HG02884 (cell line): ENCODE results near the gene DOK7.

Experiments
- ATAC-seq: cut with Tn5 transposase; IDR thresholded peaks from one replicate; pipeline ENCODE4 v1.9.1; 2021; ENCODE audit warnings: mild to moderate bottlenecking, moderate library complexity; ENCODE audit not compliant: unreplicated experiment

Gene DOK7

DNA sequence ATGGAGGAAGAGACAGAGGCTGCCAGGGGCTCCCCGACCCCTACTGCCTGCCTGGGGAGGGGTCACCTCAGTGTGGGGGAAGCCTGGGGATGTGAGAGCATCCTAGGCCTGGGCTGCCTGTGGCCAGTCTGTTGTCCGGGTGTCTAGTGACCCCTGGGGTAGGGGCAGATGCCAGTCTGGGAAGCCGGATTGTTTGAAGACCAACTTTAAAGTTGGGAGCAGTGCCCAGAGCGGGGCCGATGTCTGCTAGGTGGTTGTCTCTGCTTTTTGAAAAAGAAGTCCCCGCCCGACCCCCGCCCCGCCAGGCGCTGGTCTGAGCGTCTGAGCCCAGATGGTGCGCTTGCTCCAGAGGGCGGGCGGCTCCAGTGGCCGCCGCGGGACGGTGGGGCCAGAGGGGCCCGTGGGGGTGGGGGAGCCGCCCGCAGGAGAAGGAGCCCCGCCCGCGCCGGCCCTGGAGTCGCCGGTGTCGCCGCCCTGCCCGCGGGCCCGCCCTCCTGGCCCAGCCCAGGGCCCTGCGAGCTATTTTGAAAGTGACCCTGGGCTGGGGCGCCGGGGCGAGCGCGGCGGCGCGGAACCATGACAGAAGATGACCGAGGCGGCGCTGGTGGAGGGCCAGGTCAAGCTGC lies at the start of gene DOK7:
Gene DOK7 (plus strand): TSS at position 517 of the 626 bp plus-strand sequence. CDS start 70 bp downstream, at position 587.
- no peak for ATAC-seq

GRCh38 chr4:3413675-3414420 lies 49.3 kb upstream of the DOK7 start:
- ATAC-seq: no peak

GRCh38 chr4:3414421-3415279 lies 48.5 kb upstream of the DOK7 start:
- ATAC-seq: no peak

DNA sequence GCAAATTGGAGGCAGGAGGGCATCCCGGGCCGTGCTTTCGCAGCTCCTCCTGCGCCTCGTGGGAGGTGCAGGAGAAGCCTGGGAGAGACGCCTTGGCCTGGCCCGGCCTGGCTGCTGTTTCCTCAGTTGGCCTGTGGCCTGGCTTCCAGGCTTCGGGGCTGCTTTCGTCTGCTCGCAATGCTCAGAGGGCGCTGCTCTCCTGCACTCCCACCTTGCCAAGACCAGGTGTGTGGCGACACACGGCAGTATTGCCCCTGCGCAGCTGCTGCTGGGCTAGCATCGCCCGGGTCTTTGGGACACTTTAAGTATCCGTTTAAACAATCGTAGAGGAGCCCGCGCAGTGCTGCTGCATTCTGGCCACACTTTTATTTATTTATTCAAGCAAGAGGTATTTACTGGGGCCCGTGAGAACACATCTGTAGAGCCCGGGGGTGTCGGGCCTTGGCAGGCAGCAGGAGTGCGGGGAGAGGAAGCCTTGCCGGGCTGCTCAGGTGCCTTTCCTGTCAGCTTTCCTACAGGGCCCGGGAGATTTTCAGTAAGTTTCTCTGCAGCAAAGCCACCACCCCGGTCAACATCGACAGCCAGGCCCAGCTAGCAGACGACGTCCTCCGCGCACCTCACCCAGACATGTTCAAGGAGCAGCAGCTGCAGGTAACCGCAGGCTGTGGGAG lies 47.5 kb upstream of the DOK7 start:
- ATAC-seq: no peak

DNA sequence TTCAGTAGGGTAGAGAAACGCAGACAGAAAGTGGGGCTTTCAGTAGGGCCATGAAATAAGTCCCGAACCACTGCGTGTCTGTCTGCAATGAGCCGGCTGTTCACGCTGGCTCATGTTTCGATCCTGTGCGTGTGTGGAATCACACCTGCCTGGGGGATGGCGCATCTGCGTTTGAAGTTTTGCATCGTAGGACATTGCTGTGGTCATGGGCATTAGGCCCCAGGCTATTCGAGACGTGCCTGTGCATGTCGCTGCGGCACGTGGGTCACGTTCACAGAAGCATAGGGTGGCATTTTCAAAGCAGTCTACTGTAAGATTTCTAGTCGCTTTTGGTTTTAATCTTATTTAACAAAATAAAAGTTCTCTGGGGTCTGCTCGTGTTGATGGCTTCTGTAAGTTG lies 46.8 kb upstream of the DOK7 start:
- ATAC-seq: no peak

DNA sequence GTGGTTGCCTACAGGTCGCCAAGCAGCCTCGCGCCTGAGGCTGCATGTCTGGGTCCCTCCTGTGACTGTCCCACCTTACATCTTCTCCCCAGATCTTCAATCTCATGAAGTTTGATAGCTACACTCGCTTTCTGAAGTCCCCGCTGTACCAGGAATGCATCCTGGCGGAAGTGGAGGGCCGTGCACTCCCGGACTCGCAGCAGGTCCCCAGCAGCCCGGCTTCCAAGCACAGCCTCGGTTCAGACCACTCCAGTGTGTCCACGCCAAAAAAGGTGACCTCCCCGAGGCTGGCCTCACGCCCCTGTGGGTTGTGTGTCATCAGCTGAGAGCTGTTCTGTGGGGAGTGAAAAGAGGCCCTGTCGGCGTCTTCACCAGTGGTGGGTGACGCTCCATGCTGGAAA lies 46.3 kb upstream of the DOK7 start:
- no peak for ATAC-seq

DNA sequence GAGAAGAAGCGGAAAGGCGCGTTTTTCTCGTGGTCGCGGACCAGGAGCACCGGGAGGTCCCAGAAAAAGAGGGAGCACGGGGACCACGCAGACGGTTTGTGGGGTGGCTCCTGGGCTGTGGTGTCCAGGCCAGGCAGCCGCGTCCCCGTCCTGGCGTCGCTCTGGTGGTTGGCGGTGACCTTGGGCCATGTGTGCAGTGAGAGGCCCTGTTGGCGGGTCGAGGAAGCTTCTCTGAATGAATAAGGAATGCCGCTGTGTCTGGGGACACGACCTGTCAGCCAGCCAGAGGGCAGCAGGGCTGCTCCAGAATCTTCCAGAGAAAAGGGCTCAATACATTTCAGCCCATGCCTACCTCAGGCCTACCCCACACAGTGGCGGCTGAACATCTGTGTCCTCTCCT lies 45.7 kb upstream of the DOK7 start:
- no peak for ATAC-seq

- no peak for ATAC-seq
Observed at GRCh38 chr4:3418029-3418762, 44.9 kb upstream of the DOK7 start.

DNA sequence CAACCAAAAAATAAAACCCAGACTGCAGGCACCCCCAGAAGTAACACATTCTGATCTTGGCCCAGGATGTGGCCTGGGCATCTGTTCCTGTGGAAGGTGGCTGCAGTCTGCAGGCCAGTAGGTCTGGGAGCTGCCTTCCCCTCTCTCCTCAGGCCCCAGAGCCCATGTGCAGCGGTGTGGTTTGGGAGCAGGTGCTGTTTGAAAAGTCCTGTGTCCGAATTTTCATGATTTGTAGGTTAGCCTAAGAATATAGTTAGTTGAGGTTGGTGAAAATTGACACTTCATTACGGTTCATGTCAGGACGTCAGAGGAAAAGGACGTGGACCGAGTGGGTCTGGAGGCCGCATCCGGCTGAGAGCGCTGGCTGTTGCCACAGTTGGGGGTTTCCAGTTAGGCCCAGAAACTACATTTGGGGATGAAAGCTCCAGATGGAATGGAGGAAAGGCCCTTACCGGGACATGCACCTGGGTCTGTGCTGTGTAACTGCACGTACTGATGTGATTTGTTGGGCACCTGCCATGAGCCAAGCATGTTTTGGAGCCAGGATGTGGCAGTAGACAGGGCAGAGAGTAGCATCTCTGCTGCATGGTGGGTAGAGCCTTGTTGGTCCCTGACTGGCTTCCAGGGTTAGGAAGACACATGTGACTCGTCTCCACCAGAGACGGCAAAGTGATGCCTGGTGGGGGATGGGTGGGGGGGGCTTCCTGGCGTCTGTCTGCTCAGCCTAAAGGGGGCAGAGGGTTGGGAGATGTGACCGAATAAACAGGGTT lies 43.1 kb upstream of the DOK7 start:
- ATAC-seq: no peak

DNA sequence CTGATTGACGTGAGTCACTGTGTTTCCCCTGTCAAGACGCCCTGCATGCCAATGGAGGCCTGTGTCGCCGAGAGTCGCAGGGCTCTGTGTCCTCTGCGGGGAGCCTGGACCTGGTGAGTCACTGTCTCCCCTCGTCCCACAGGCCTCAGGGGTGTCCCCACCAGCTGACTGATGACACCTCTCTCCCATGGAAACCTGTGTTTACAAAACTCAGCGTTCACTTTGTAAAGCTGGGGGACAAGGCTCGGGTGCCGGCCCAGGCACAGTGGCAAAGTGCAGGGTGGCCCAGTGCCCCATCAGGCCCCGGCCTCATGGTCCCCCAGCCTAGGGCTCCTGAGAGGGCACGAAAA lies 42.5 kb upstream of the DOK7 start:
- no peak for ATAC-seq

- no peak for ATAC-seq
Observed at GRCh38 chr4:3420956-3421355, 42.1 kb upstream of the DOK7 start.

DNA sequence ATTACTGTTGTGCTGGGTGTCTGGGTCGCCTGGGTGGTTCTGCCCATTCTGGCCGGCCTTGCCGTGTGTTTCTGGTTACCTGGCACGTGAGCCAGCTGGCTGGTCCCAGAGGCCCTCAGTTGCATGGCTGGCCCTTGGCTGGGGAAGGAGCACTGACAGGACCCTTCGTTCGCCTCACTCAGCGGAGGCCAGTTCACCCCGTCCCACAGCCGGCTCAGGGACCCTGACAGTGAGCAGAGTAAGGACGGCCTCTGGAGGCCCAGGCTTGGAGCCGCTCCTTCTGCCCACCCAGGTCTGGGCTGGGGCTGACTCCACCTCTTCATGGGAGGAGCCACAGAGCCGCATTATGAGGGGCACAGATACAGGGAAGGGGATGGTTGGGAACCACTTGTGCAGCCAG lies 41.6 kb upstream of the DOK7 start:
- no peak for ATAC-seq

GRCh38 chr4:3422241-3422801 lies 40.8 kb upstream of the DOK7 start:
- no peak for ATAC-seq

GRCh38 chr4:3422808-3423297 lies 40.3 kb upstream of the DOK7 start:
- no peak for ATAC-seq

GRCh38 chr4:3423406-3423805 lies 39.7 kb upstream of the DOK7 start:
- ATAC-seq: no peak

DNA sequence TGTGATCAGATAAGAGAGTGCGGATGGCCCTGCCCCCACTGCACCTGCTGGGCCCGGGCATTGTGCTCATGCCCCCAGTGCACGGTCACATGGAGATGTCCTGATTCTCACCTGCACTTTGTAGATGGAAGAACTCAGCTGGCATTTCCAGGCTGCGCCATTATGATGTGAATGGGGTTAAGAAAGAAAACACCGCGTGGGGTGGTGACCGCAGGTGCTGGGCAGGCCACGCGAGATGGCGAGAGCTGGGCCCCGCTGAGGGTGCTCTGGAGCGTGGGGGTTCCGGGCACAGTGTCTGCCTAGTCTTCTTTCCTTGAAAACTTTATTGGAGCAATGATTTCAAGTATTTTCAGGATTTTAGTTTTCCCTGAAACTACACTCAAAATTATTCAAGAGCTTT lies 39.2 kb upstream of the DOK7 start:
- ATAC-seq: no peak

DNA sequence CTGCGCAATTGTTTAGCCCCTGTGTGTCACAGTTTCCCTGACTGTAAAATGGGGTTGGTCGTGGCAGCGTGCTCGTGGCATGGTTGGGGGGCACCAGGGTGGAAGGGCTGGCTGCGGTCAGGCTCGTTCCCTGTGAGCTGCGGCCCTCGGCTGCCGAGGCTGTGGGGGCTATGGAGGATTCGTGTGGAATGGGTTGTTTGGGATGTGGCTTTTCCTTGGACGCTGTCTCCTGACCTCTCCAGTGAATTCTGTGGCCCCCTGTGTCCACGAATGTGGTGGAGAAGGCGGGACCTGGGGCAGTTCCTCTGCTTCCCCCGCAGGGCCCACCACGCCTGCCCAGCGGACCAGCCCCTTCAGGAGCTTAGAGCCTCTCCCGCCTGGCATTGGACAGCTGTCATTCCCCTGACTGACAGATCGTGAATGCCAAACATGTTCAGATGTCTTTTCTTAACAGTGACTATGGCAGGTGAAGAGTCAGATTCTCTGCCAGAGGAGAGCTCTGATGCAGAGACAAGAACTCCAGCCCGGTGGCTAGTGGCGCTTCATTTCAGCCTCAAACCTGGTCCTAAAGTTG lies 38.5 kb upstream of the DOK7 start:
- ATAC-seq: no peak

DNA sequence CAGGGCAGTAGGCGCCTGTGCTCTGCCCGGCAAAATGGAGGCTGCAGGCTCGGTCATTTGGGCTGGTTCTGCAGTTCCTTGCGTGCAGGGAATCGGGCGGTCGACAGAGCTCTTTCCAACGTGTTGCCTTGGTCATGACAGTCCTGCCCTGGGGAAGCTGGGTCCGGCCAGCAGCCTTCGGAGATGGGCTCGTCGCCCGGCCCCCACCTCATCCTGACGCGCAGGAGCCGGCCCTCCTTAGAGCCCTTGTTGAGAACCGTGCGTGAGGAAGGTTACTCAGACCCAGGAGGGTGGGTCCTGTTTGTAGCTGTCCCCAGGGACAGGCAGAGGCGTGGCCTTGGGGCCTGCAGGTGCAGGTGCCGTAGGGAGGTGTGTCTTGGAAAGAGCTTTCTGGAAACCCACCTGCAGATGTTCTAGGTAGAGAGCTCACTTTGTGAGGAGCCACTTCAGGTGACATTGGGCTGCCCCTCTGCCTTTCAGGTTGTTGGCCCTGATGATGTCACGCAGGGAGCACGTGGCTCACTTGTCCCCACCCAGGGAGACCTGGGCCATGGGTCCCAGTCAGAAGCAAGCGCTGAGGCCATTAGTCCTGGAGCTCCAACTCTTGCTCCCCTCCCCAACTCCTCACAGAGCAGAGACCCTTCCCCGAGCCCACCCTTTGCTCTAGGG lies 36.5 kb upstream of the DOK7 start:
- no peak for ATAC-seq

GRCh38 chr4:3427134-3427476 lies 36.0 kb upstream of the DOK7 start:
- no peak for ATAC-seq
